GM23338 (cell line): ENCODE measurements around the gene CD300H. TPM values are rescaled to one million over a fixed set of nuclear protein-coding genes. Genes with fewer than 3 reads are reported as not detected.

ENCODE experiments used
- ATAC-seq: fragments of 200-7000 bp; cut with Tn5 transposase; 3 replicates; pipeline ENCODE4 v1.9.1; 2020
- DNase-seq: peaks from one replicate; pipeline ENCODE4 v3.0.0-alpha.2; 2015; ENCODE audit warnings: low spot score
- H2AFZ ChIP-seq: fragments of 200-600 bp; sonication (generic); 2 replicates; pipeline ENCODE4 v1.8.0; 2016; ENCODE audit warnings: antibody characterized with exemption, mild to moderate bottlenecking, moderate library complexity
- H3F3A ChIP-seq: fragments of 200-600 bp; sonication (generic); replicated peaks from 2 replicates; pipeline ENCODE4 v1.8.0; 2017; ENCODE audit warnings: antibody characterized with exemption, mixed run types, low read depth
- H3K27ac ChIP-seq: fragments of 200-600 bp; sonication (generic); 2 replicates; pipeline ENCODE4 v1.6.1; 2016; ENCODE audit warnings: low read depth
- H3K27me3 ChIP-seq: fragments of 200-600 bp; sonication (generic); 2 replicates; pipeline ENCODE4 v1.8.0; 2016; ENCODE audit warnings: mild to moderate bottlenecking, mixed run types, moderate library complexity; ENCODE audit not compliant: insufficient read depth
- H3K36me3 ChIP-seq: fragments of 200-600 bp; sonication (generic); 2 replicates; pipeline ENCODE4 v1.8.0; 2016; ENCODE audit warnings: mild to moderate bottlenecking; ENCODE audit not compliant: insufficient read depth
- H3K4me1 ChIP-seq: fragments of 200-600 bp; sonication (generic); 2 replicates; pipeline ENCODE4 v1.8.0; 2016; ENCODE audit warnings: mild to moderate bottlenecking, moderate library complexity; ENCODE audit not compliant: insufficient read depth
- H3K4me2 ChIP-seq: fragments of 200-600 bp; sonication (generic); 2 replicates; pipeline ENCODE4 v1.7.1; 2017; ENCODE audit warnings: mixed run types
- H3K4me3 ChIP-seq: fragments of 200-600 bp; sonication (generic); 2 replicates; pipeline ENCODE4 v1.6.1; 2016; ENCODE audit warnings: mixed run types
- H3K79me2 ChIP-seq: fragments of 200-600 bp; sonication (generic); replicated peaks from 2 replicates; pipeline ENCODE4 v1.8.0; 2017; ENCODE audit warnings: mild to moderate bottlenecking; ENCODE audit not compliant: insufficient read depth
- H3K9me2 ChIP-seq: fragments of 200-600 bp; sonication (generic); 2 replicates; pipeline ENCODE4 v1.8.0; 2017; ENCODE audit not compliant: insufficient read depth
- H4K20me1 ChIP-seq: fragments of 200-600 bp; sonication (generic); replicated peaks from 2 replicates; pipeline ENCODE4 v1.8.0; 2017; ENCODE audit warnings: mild to moderate bottlenecking; ENCODE audit not compliant: insufficient read depth
- H3K27ac Mint-ChIP-seq: 2 replicates; pipeline ENCODE4 v1.8.0; 2020; ENCODE audit warnings: inconsistent platforms, mild to moderate bottlenecking, moderate library complexity, mixed read lengths
- H3K27me3 Mint-ChIP-seq: 3 replicates; pipeline ENCODE4 v1.8.0; 2022; ENCODE audit warnings: low read depth, mild to moderate bottlenecking, moderate library complexity, mixed read lengths, inconsistent platforms; ENCODE audit not compliant: insufficient read depth, poor library complexity
- H3K36me3 Mint-ChIP-seq: 3 replicates; pipeline ENCODE4 v1.8.0; 2021; ENCODE audit warnings: low read depth, mild to moderate bottlenecking, inconsistent platforms, moderate library complexity, mixed read lengths
- H3K4me1 Mint-ChIP-seq: 3 replicates; pipeline ENCODE4 v1.8.0; 2020; ENCODE audit warnings: mild to moderate bottlenecking, inconsistent platforms, mixed read lengths
- H3K4me3 Mint-ChIP-seq: 3 replicates; pipeline ENCODE4 v1.8.0; 2021; ENCODE audit warnings: moderate library complexity, mild to moderate bottlenecking, inconsistent platforms, mixed read lengths
- H3K9me3 Mint-ChIP-seq: 3 replicates; pipeline ENCODE4 v1.8.0; 2020; ENCODE audit warnings: moderate library complexity, mild to moderate bottlenecking, inconsistent platforms, mixed read lengths
- CREB1 ChIP-seq: fragments of 250-450 bp; sonication (Bioruptor Pico); IDR thresholded peaks from 2 replicates; pipeline ENCODE4 v1.5.0; 2020; ENCODE audit warnings: low read depth, mild to moderate bottlenecking, moderate library complexity
- EZH2 ChIP-seq: fragments of 200-600 bp; sonication (generic); IDR thresholded peaks from one replicate; pipeline ENCODE4 v1.8.0; 2017; ENCODE audit warnings: antibody characterized with exemption, mild to moderate bottlenecking, low read depth; ENCODE audit not compliant: unreplicated experiment
- EZH2phosphoT487 ChIP-seq: fragments of 200-600 bp; sonication (generic); IDR thresholded peaks from one replicate; pipeline ENCODE4 v1.8.1; 2018; ENCODE audit warnings: antibody characterized with exemption; ENCODE audit not compliant: unreplicated experiment
- JUNB ChIP-seq: IDR thresholded peaks from one replicate; pipeline ENCODE4 v1.6.1; 2016; ENCODE audit warnings: antibody characterized with exemption; ENCODE audit not compliant: unreplicated experiment
- NANOG ChIP-seq: IDR thresholded peaks from 2 replicates; pipeline ENCODE4 v1.6.1; 2016; ENCODE audit warnings: antibody characterized with exemption, borderline replicate concordance
- POLR2AphosphoS5 ChIP-seq: IDR thresholded peaks from 2 replicates; pipeline ENCODE4 v1.6.1; 2016; ENCODE audit warnings: antibody characterized with exemption, low read depth
- STAT1 ChIP-seq: IDR thresholded peaks from one replicate; pipeline ENCODE4 v1.6.1; 2016; ENCODE audit warnings: antibody characterized with exemption; ENCODE audit not compliant: unreplicated experiment
- ZNF114 ChIP-seq: fragments of 250-450 bp; sonication (Bioruptor Pico); IDR thresholded peaks from 2 replicates; pipeline ENCODE4 v1.5.0; 2020; ENCODE audit warnings: mild to moderate bottlenecking, moderate library complexity
- ZNF331 ChIP-seq: fragments of 250-450 bp; sonication (Bioruptor Pico); IDR thresholded peaks from 2 replicates; pipeline ENCODE4 v1.5.0; 2020; ENCODE audit warnings: low read depth, mild to moderate bottlenecking, moderate library complexity
- polyA plus RNA-seq: library from polyadenylated mRNA; unstranded; fragments of >200 nt; fragmentation: Nextera tagmentation; extraction: Ambion mirVana; gene quantifications from 2 replicates; pipeline ENCODE4 v1.2.1, GENCODE V29; 2016
- total RNA-seq: library from RNA; depleted of rRNA; stranded (reverse); fragments of >200 nt; shearing (Covaris generic); gene quantifications from 2 replicates; pipeline ENCODE4 v1.2.3, GENCODE V29; 2014
- TF ChIP-seq, protein P1 (sequence below): IDR thresholded peaks from one replicate; pipeline ENCODE4 v1.6.1; 2018; ENCODE audit warnings: antibody characterized with exemption; ENCODE audit not compliant: unreplicated experiment
- TF ChIP-seq, protein P2 (sequence below), 2 experiments: fragments of 200-600 bp in 1 of 2; sonication (generic) in 1 of 2; conservative IDR thresholded peaks; 2 replicates each; pipeline versions ENCODE4 v1.5.1 to v1.6.1; 2016 to 2017; ENCODE audit warnings: antibody characterized with exemption in 2 of 2, low read depth in 2 of 2, mild to moderate bottlenecking in 2 of 2, moderate library complexity in 1 of 2

Gene CD300H
- total and polyA plus RNA-seq, 2 experiments from 2014 or later = not detected

DNA sequence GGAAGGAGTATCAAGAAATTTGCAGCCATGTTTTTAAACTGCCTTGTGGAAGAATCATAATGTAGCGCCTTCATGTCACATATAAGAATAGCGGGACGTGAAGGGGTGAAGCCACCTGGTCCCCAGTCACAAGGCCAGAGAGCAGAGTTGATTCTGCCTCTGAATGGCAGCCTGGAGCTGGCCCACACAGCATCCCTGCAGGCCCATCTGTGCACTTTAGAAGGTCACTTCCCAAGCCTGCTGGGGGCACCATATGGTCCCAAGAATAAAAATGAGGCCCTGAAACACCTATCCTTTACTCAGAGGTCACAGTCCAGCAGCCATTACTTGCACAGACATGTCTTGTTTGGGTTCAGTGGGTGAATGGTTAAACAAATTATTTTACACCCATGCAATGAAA lies 41.2 kb upstream of the CD300H start:
- TF ChIP-seq ZNF114 (CRISPR knock-in tag) = no peak
- H2AFZ ChIP-seq = no peak overlapping the region
- H3F3A ChIP-seq = no peaks in the 10 kb centered on the region
- no peaks in the 10 kb centered on the region for H3K27me3 ChIP-seq
- H3K27ac ChIP-seq = no peak overlapping the region
- Mint-ChIP-seq H3K27ac (no peak overlapping the region), H3K4me3 (no peak overlapping the region), H3K4me1 (no peaks in the 10 kb centered on the region), H3K27me3 (peaks cover 10% of the 10 kb centered on the region), H3K9me3 (peaks cover 1% of the 10 kb centered on the region; the same call in 1 of the 3 replicates), H3K36me3 (no peaks in the 10 kb centered on the region)
- H4K20me1 ChIP-seq = no peaks in the 10 kb centered on the region
- ATAC-seq (no peak), DNase-seq (no peak)
- no peaks in the 10 kb centered on the region for H3K4me1 ChIP-seq
- no peaks in the 10 kb centered on the region for H3K79me2 ChIP-seq
- no peak overlapping the region for H3K4me3 ChIP-seq
- no peaks in the 10 kb centered on the region for H3K36me3 ChIP-seq
- no peaks in the 10 kb centered on the region for H3K9me2 ChIP-seq
- no peak overlapping the region for H3K4me2 ChIP-seq

DNA sequence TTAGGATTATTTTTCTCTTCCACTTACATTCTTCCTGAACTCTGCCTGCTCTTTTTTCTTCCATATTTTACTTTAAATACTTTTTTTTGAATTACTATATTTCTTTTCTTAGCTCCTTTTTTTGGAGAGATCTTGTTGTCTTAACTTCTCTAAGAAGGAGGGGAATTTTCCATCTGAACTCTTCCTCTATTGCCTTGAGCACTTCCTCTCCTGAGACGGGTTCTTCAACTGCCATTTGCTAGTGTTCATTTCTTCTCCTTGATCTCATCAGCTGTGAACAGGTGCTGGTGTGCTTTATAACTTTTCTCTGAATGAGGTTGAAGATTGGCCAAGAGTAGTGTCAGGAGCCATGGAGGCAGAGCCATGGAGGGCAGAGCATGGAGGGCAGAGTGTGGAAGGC lies 39.9 kb upstream of the CD300H start:
- Histone ChIP-seq H3K79me2 (no peaks in the 10 kb centered on the region), H3K27me3 (no peaks in the 10 kb centered on the region), H4K20me1 (no peaks in the 10 kb centered on the region), H3F3A (no peaks in the 10 kb centered on the region), H3K36me3 (no peaks in the 10 kb centered on the region), H3K4me1 (no peaks in the 10 kb centered on the region), H3K9me2 (no peaks in the 10 kb centered on the region), H3K4me3 (no peak overlapping the region), H3K27ac (no peak overlapping the region), H3K4me2 (no peak overlapping the region), H2AFZ (no peak overlapping the region)
- Mint-ChIP-seq H3K27me3 (peaks cover 3% of the 10 kb centered on the region), H3K36me3 (no peaks in the 10 kb centered on the region), H3K4me3 (no peak overlapping the region), H3K9me3 (no peaks in the 10 kb centered on the region), H3K27ac (no peak overlapping the region), H3K4me1 (no peaks in the 10 kb centered on the region)
- no peak for DNase-seq
- no peak for ATAC-seq
- no peak for TF ChIP-seq NANOG
- no peak for TF ChIP-seq ZNF331 (CRISPR knock-in tag)
- TF ChIP-seq, protein P1, sequence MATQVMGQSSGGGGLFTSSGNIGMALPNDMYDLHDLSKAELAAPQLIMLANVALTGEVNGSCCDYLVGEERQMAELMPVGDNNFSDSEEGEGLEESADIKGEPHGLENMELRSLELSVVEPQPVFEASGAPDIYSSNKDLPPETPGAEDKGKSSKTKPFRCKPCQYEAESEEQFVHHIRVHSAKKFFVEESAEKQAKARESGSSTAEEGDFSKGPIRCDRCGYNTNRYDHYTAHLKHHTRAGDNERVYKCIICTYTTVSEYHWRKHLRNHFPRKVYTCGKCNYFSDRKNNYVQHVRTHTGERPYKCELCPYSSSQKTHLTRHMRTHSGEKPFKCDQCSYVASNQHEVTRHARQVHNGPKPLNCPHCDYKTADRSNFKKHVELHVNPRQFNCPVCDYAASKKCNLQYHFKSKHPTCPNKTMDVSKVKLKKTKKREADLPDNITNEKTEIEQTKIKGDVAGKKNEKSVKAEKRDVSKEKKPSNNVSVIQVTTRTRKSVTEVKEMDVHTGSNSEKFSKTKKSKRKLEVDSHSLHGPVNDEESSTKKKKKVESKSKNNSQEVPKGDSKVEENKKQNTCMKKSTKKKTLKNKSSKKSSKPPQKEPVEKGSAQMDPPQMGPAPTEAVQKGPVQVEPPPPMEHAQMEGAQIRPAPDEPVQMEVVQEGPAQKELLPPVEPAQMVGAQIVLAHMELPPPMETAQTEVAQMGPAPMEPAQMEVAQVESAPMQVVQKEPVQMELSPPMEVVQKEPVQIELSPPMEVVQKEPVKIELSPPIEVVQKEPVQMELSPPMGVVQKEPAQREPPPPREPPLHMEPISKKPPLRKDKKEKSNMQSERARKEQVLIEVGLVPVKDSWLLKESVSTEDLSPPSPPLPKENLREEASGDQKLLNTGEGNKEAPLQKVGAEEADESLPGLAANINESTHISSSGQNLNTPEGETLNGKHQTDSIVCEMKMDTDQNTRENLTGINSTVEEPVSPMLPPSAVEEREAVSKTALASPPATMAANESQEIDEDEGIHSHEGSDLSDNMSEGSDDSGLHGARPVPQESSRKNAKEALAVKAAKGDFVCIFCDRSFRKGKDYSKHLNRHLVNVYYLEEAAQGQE = no peak
- no peak for TF ChIP-seq STAT1
- no peak for TF ChIP-seq EZH2
- no peak for TF ChIP-seq CREB1
- no peak for TF ChIP-seq POLR2AphosphoS5
- no peak for TF ChIP-seq ZNF114 (CRISPR knock-in tag)

DNA sequence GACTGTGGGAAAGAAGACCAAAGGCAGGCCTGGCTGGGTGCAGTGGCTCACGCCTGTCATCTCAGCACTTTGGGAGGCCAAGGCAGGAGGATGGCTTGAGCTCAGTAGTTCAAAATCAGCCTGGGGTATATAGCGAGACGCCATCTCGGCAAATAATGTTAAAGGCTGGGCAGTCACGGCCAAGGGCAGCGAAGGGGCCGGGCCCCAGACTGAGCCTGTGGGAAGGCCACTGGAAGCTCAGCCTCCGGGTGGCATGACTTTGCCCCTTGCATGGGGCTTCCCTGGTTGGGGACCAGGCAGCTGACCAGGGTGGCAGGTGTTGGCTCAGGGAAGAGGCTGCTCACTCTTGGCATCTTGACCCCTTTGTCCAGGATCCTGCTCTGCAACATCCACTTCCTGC lies 38.7 kb upstream of the CD300H start:
- peaks cover 3% of the 10 kb centered on the region for H3K27me3 Mint-ChIP-seq
- no peak overlapping the region for H3K27ac Mint-ChIP-seq
- H4K20me1 ChIP-seq = no peaks in the 10 kb centered on the region
- no peak overlapping the region for H3K4me3 ChIP-seq
- H3K36me3 Mint-ChIP-seq = no peaks in the 10 kb centered on the region
- H3K4me3 Mint-ChIP-seq = no peak overlapping the region
- H3K4me1 Mint-ChIP-seq = no peaks in the 10 kb centered on the region
- H3K4me1 ChIP-seq = no peaks in the 10 kb centered on the region
- ATAC-seq (no peak), DNase-seq (no peak)
- H3K9me2 ChIP-seq = no peaks in the 10 kb centered on the region
- no peaks in the 10 kb centered on the region for H3K36me3 ChIP-seq
- no peak overlapping the region for H3K4me2 ChIP-seq
- no peak overlapping the region for H2AFZ ChIP-seq
- H3K27ac ChIP-seq = no peak overlapping the region
- no peaks in the 10 kb centered on the region for H3F3A ChIP-seq
- TF ChIP-seq NANOG (no peak), JUNB (no peak), EZH2phosphoT487 (no peak), POLR2AphosphoS5 (no peak), EZH2 (no peak)
- TF ChIP-seq, protein P2, sequence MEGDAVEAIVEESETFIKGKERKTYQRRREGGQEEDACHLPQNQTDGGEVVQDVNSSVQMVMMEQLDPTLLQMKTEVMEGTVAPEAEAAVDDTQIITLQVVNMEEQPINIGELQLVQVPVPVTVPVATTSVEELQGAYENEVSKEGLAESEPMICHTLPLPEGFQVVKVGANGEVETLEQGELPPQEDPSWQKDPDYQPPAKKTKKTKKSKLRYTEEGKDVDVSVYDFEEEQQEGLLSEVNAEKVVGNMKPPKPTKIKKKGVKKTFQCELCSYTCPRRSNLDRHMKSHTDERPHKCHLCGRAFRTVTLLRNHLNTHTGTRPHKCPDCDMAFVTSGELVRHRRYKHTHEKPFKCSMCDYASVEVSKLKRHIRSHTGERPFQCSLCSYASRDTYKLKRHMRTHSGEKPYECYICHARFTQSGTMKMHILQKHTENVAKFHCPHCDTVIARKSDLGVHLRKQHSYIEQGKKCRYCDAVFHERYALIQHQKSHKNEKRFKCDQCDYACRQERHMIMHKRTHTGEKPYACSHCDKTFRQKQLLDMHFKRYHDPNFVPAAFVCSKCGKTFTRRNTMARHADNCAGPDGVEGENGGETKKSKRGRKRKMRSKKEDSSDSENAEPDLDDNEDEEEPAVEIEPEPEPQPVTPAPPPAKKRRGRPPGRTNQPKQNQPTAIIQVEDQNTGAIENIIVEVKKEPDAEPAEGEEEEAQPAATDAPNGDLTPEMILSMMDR (conservative IDR thresholded peaks at IDR 0.05; ENCODE audit: low read depth in 2 of 2) = no peak
- no peaks in the 10 kb centered on the region for H3K9me3 Mint-ChIP-seq
- H3K79me2 ChIP-seq = no peaks in the 10 kb centered on the region
- no peaks in the 10 kb centered on the region for H3K27me3 ChIP-seq
